ENCODE data around the gene NPL. TPM values are rescaled to one million over a fixed set of nuclear protein-coding genes. Genes with fewer than 3 reads are reported as not detected.

NPL gene
- total and polyA plus RNA-seq, 12 donors = 4.8 to 31.7 (median 21.2) TPM

- DNase-seq = no peak
Observed at GRCh38 chr1:182752077-182752988, 37.2 kb upstream of the NPL start.

GRCh38 chr1:182754087-182754486 is 35.5 kb upstream of the NPL start:
- no peaks in the 10 kb centered on the region for H3K36me3 ChIP-seq (replicated peaks in 1 of 2)
- H3K4me3 ChIP-seq = no peak overlapping the region
- H3K4me1 ChIP-seq (replicated peaks in 1 of 2) = no peaks in the 10 kb centered on the region
- H3K9me3 ChIP-seq (replicated peaks in 1 of 3) = no peaks in the 10 kb centered on the region
- TF ChIP-seq POLR2A (IDR thresholded peaks at IDR 0.05) (no peak), CTCF (IDR thresholded peaks at IDR 0.05) (no peak)
- H3K27me3 ChIP-seq = no peaks in the 10 kb centered on the region
- DNase-seq = no peak
- no peak overlapping the region for H3K27ac ChIP-seq
- intact Hi-C loops (cut with DNase I) = no loop called here
- 73 to 87% (median 82%) methylated on average over 6 to 7 of the region's 7 CpGs for WGBS, 4 donors

More at GRCh38 chr1:182752077-182752988, 37.2 kb upstream of the NPL start:
- Histone ChIP-seq H3K4me3 (no peak overlapping the region), H3K27me3 (no peaks in the 10 kb centered on the region), H3K9me3 (replicated peaks in 1 of 3) (no peaks in the 10 kb centered on the region), H3K27ac (no peak overlapping the region), H3K36me3 (replicated peaks in 1 of 2) (no peaks in the 10 kb centered on the region), H3K4me1 (replicated peaks in 1 of 2) (no peaks in the 10 kb centered on the region)
- WGBS, 4 donors = 66 to 79% (median 71%) methylated on average over 10 to 14 of the region's 14 CpGs
- intact Hi-C loops (cut with DNase I) = no loop called here
- TF ChIP-seq POLR2A (IDR thresholded peaks at IDR 0.05) (no peak), CTCF (IDR thresholded peaks at IDR 0.05) (no peak)

- Histone ChIP-seq H3K9me3 (replicated peaks in 1 of 3) (no peaks in the 10 kb centered on the region), H3K4me3 (no peak overlapping the region), H3K27me3 (no peaks in the 10 kb centered on the region), H3K36me3 (replicated peaks in 1 of 2) (no peaks in the 10 kb centered on the region), H3K4me1 (replicated peaks in 1 of 2) (no peaks in the 10 kb centered on the region), H3K27ac (no peak overlapping the region)
- no peak for DNase-seq
- 78 to 88% (median 87%) methylated on average over 4 of the region's 4 CpGs for WGBS, 4 donors
- TF ChIP-seq POLR2A (IDR thresholded peaks at IDR 0.05) = no peak
- no peak for TF ChIP-seq CTCF (IDR thresholded peaks at IDR 0.05)
- intact Hi-C loops (cut with DNase I) = no loop called here
Observed at GRCh38 chr1:182754543-182755314, 34.8 kb upstream of the NPL start.

- TF ChIP-seq CTCF (IDR thresholded peaks at IDR 0.05) (no peak), POLR2A (IDR thresholded peaks at IDR 0.05) (no peak)
- Histone ChIP-seq H3K27ac (no peak overlapping the region), H3K27me3 (no peaks in the 10 kb centered on the region), H3K36me3 (replicated peaks in 1 of 2) (no peaks in the 10 kb centered on the region), H3K4me3 (no peak overlapping the region), H3K9me3 (replicated peaks in 1 of 3) (no peaks in the 10 kb centered on the region), H3K4me1 (replicated peaks in 1 of 2) (no peaks in the 10 kb centered on the region)
- intact Hi-C loops (cut with DNase I) = no loop called here
- no peak for DNase-seq
Observed at GRCh38 chr1:182755632-182756031, 33.9 kb upstream of the NPL start.
